ENCODE data around the gene CD93.

Gene CD93

GRCh38 chr20:23032056-23032749 lies 53.9 kb downstream of the CD93 start:
- H3K4me3 ChIP-seq (ENCODE audit: low read length), result no peak overlapping the region
- DNase-seq (ENCODE audit: low read depth), result no peak
- TF ChIP-seq, protein P1, sequence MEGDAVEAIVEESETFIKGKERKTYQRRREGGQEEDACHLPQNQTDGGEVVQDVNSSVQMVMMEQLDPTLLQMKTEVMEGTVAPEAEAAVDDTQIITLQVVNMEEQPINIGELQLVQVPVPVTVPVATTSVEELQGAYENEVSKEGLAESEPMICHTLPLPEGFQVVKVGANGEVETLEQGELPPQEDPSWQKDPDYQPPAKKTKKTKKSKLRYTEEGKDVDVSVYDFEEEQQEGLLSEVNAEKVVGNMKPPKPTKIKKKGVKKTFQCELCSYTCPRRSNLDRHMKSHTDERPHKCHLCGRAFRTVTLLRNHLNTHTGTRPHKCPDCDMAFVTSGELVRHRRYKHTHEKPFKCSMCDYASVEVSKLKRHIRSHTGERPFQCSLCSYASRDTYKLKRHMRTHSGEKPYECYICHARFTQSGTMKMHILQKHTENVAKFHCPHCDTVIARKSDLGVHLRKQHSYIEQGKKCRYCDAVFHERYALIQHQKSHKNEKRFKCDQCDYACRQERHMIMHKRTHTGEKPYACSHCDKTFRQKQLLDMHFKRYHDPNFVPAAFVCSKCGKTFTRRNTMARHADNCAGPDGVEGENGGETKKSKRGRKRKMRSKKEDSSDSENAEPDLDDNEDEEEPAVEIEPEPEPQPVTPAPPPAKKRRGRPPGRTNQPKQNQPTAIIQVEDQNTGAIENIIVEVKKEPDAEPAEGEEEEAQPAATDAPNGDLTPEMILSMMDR (conservative IDR thresholded peaks at IDR 0.05; ENCODE audit: low read depth, low read length), result no peak

DNA sequence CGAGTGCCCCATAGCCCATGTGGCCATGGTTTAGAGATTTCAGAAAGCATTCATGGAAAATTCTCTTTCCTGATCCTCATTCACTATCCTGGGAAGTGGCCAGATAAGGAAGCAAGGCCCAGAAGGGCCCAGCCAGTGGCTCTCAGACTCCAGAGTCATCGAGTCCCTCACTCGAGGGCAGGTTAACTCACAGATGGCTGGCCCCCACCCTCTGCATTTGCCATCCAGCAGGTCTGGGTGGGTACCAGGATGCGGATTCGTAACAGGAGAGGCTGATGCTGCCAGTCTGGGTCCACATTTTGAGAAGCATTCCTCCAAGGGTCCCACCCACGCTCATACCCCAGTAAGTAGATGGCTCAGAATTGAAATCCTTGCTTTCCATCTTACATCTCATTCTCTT lies 54.8 kb downstream of the CD93 start:
- DNase-seq (ENCODE audit: low read depth), result no peak
- TF ChIP-seq, protein P1 (conservative IDR thresholded peaks at IDR 0.05; ENCODE audit: low read depth, low read length), result no peak
- no peak overlapping the region for H3K4me3 ChIP-seq (ENCODE audit: low read length)

All from retinal pigment epithelial cell (primary cell).